ENCODE data around the gene PDE6A.
"Not testable (repeated sequence)": the region's sequence is repeated elsewhere in the genome, so short reads cannot be mapped to it uniquely, and the experiment has no call there.

The PDE6A gene

GRCh38 chr5:149951138-149951749 is 6.7 kb upstream of the PDE6A start:
- DNase-seq (ENCODE audit: low read depth), result no peak

GRCh38 chr5:149948993-149949392 is 4.4 kb upstream of the PDE6A start:
- DNase-seq (ENCODE audit: low read depth), result no peak

- DNase-seq (ENCODE audit: low read depth), result no peak
Measured at GRCh38 chr5:149946118-149946517, 1.5 kb upstream of the PDE6A start.

GRCh38 chr5:149943177-149943949 is 1.2 kb downstream of the PDE6A start:
- DNase-seq (ENCODE audit: low read depth), result not testable (repeated sequence)

- not testable (repeated sequence) for DNase-seq (ENCODE audit: low read depth)
Measured at GRCh38 chr5:149942741-149943169, 1.8 kb downstream of the PDE6A start.

GRCh38 chr5:149942199-149942598 is 2.4 kb downstream of the PDE6A start:
- DNase-seq (ENCODE audit: low read depth), result no peak

- DNase-seq (ENCODE audit: low read depth), result no peak
Measured at GRCh38 chr5:149941795-149942194, 2.8 kb downstream of the PDE6A start.

- no peak for DNase-seq (ENCODE audit: low read depth)
Measured at GRCh38 chr5:149940941-149941644, 3.5 kb downstream of the PDE6A start.

GRCh38 chr5:149940077-149940574 is 4.5 kb downstream of the PDE6A start:
- no peak for DNase-seq (ENCODE audit: low read depth)

GRCh38 chr5:149939546-149939945 is 5.0 kb downstream of the PDE6A start:
- DNase-seq (ENCODE audit: low read depth), result no peak

- DNase-seq (ENCODE audit: low read depth), result no peak
Measured at GRCh38 chr5:149938791-149939358, 5.7 kb downstream of the PDE6A start.

GRCh38 chr5:149938279-149938678 is 6.3 kb downstream of the PDE6A start:
- DNase-seq (ENCODE audit: low read depth), result no peak

GRCh38 chr5:149937610-149938009 is 7.0 kb downstream of the PDE6A start:
- DNase-seq (ENCODE audit: low read depth), result no peak

- no peak for DNase-seq (ENCODE audit: low read depth)
Measured at GRCh38 chr5:149936700-149937091, 7.9 kb downstream of the PDE6A start.

- DNase-seq (ENCODE audit: low read depth), result no peak
Measured at GRCh38 chr5:149936044-149936699, 8.4 kb downstream of the PDE6A start.

GRCh38 chr5:149935431-149935901 is 9.1 kb downstream of the PDE6A start:
- DNase-seq (ENCODE audit: low read depth), result no peak

- DNase-seq (ENCODE audit: low read depth), result no peak
Measured at GRCh38 chr5:149932445-149933350, 11.9 kb downstream of the PDE6A start.

GRCh38 chr5:149931992-149932436 is 12.6 kb downstream of the PDE6A start:
- DNase-seq (ENCODE audit: low read depth), result no peak

- DNase-seq (ENCODE audit: low read depth), result no peak
Measured at GRCh38 chr5:149930749-149931574, 13.6 kb downstream of the PDE6A start.
